NB4 (cell line): ENCODE results near the gene INSM2.

Source experiments
- DNase-seq: peaks from one replicate; pipeline ENCODE4 v3.0.0; 2010; ENCODE audit warnings: low read depth
- H3K4me3 ChIP-seq: one replicate; pipeline ENCODE4 v1.5.1; 2011; ENCODE audit warnings: mild to moderate bottlenecking, low read depth, low read length, moderate library complexity
- CTCF ChIP-seq: IDR thresholded peaks from one replicate; pipeline ENCODE4 v1.5.1; 2012; ENCODE audit warnings: low read depth, low read length
- MAX ChIP-seq: IDR thresholded peaks from 2 replicates; pipeline ENCODE4 v1.6.1; 2011; ENCODE audit warnings: low read depth, low read length
- MYC ChIP-seq: IDR thresholded peaks from 2 replicates; pipeline ENCODE4 v1.6.1; 2011; ENCODE audit warnings: low read depth, low read length
- POLR2A ChIP-seq: IDR thresholded peaks from 2 replicates; pipeline ENCODE4 v1.6.1; 2011; ENCODE audit warnings: mild to moderate bottlenecking; ENCODE audit not compliant: insufficient read length; ENCODE audit errors: extremely low read depth

INSM2 gene

GRCh38 chr14:35534208-35534872 lies 376 bp downstream of the INSM2 start:
- no peak for TF ChIP-seq CTCF
- no peak for TF ChIP-seq MAX
- no peak for TF ChIP-seq POLR2A
- no peak for TF ChIP-seq MYC
- no peak for DNase-seq

GRCh38 chr14:35534873-35535482 lies 1.0 kb downstream of the INSM2 start:
- H3K4me3 ChIP-seq = no peak overlapping the region
- DNase-seq = peak; percentile 68
- TF ChIP-seq MAX (no peak), CTCF (no peak), POLR2A (no peak), MYC (no peak)

More at GRCh38 chr14:35534208-35534872, 376 bp downstream of the INSM2 start:
- H3K4me3 ChIP-seq = no peak overlapping the region

DNA sequence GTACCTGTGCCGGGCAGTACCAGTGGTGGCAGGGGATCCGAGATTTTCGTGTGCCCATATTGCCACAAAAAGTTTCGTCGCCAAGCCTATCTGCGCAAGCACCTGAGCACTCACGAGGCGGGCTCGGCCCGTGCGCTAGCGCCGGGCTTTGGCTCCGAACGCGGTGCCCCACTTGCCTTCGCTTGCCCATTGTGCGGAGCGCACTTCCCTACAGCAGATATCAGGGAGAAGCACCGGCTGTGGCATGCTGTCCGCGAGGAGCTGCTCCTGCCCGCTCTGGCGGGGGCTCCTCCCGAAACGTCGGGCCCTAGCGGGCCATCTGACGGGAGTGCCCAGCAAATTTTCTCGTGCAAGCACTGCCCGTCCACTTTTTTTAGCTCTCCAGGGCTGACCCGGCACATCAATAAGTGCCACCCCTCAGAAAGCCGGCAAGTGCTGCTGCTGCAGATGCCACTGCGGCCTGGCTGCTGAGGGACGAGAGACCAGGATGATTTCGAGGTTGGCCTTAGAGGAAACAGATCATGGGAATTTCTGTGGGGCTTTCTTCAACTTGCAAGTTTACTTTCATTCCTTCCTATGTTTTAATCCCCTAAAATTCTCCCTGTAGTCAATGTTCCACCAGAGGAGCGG lies 1.6 kb downstream of the INSM2 start:
- H3K4me3 ChIP-seq = no peak overlapping the region
- no peak for TF ChIP-seq MYC
- TF ChIP-seq CTCF = no peak
- TF ChIP-seq MAX = no peak
- TF ChIP-seq POLR2A = no peak
- DNase-seq = no peak

DNA sequence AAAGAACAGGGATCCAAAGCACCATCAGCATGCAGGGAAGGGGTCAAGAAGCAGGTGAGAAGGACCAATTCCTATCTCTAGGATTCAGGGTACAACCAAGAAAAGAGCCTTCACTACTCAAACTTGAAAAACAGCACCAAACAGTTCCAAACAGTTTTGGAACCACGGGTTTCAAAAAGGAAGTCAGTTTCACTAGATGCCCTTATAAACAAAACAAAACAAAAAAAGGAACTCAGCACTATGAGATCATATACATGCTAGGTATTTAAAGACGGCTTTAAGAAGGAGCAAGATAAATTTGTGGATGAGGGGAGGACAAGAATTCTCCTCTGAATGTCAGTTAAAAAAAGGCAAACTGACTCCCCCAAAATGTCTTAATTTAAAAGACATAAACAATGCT lies 6.0 kb downstream of the INSM2 start:
- H3K4me3 ChIP-seq = no peak overlapping the region
- no peak for TF ChIP-seq MAX
- TF ChIP-seq MYC = no peak
- no peak for TF ChIP-seq POLR2A
- no peak for TF ChIP-seq CTCF
- DNase-seq = no peak

DNA sequence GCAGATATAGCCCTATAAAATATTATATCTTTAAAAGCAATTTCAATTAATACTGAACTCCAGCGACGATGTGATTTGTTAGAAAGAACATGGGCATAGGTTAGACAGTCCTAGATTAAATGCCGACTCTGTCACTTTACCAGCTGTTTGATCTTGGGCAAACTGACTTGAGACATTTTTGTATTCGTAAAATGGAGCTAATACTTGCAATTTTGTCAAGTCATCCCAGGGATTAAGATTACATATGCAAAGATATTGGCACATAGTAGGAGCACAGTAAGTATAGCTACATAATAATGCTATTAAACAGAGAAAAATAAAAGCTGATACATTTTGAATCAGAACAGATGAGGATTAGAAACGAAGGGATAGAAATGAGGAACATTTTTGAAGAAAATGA lies 9.0 kb downstream of the INSM2 start:
- TF ChIP-seq MAX (no peak), POLR2A (no peak), CTCF (no peak), MYC (no peak)
- no peak for DNase-seq
- H3K4me3 ChIP-seq = no peak overlapping the region
